A549 (cell line): ENCODE results near the gene BTBD16. TPM values are rescaled to one million over a fixed set of nuclear protein-coding genes. Genes with fewer than 3 reads are reported as not detected.

ENCODE experiments used
- ATAC-seq, 2 experiments: fragments of 200-7000 bp in 1 of 2; fragments of >200 bp in 1 of 2; cut with Nextera tagmentation in 1 of 2; cut with Tn5 transposase in 1 of 2; 3 replicates each; pipeline versions ENCODE4 v1.8.0 to v1.9.1; 2018 to 2020; ENCODE audit warnings: mild to moderate bottlenecking in 1 of 2, moderate library complexity in 1 of 2
- CTCF ChIA-PET: fragments of 300-600 bp; sonication (Branson Sonifier 250); formaldehyde crosslinking; extraction: SDS; loops from one replicate; lab custom pipeline; 2021; ENCODE audit warnings: antibody characterized with exemption, inconsistent platforms; lab: Yijun Ruan, JAX
- POLR2A ChIA-PET: fragments of 350-600 bp; formaldehyde crosslinking; extraction: SDS; loops from one replicate; lab custom pipeline; 2021; ENCODE audit warnings: antibody characterized with exemption, inconsistent platforms; lab: Yijun Ruan, JAX
- DNase-seq, 2 experiments: peaks; one replicate each; pipeline versions ENCODE4 v3.0.0 to v3.0.0-alpha.2; 2011 to 2016; ENCODE audit warnings: low read depth in 1 of 2, low spot score in 1 of 2
- FAIRE-seq: peaks from 2 replicates; lab custom pipeline; 2011; peaks lifted over from hg19 to GRCh38; lab: Jason Lieb, UNC
- H3K27ac ChIP-seq, 2 experiments: fragments of >200 bp; sonication (Bioruptor Twin); formaldehyde crosslinking; 3 replicates each; pipeline ENCODE4 v1.5.1; 2016 to 2017
- H3K4me1 ChIP-seq: fragments of >200 bp; sonication (Bioruptor Twin); formaldehyde crosslinking; 3 replicates; pipeline ENCODE4 v1.6.1; 2016
- H3K4me2 ChIP-seq: fragments of >200 bp; sonication (Bioruptor Twin); formaldehyde crosslinking; 3 replicates; pipeline ENCODE4 v1.6.1; 2016
- H3K4me3 ChIP-seq: fragments of >200 bp; sonication (Bioruptor Twin); formaldehyde crosslinking; 3 replicates; pipeline ENCODE4 v1.5.1; 2016
- H3K9me3 ChIP-seq: fragments of >200 bp; sonication (Bioruptor Twin); formaldehyde crosslinking; 3 replicates; pipeline ENCODE4 v1.6.1; 2016
- BHLHE40 ChIP-seq: IDR thresholded peaks from 2 replicates; pipeline ENCODE4 v1.6.1; 2012; ENCODE audit warnings: low read depth, low read length, inconsistent platforms
- CBX2 ChIP-seq: fragments of 200-600 bp; sonication (generic); IDR thresholded peaks from 2 replicates; pipeline ENCODE4 v1.6.1; 2016; ENCODE audit warnings: low read depth, mild to moderate bottlenecking, borderline replicate concordance
- ELK1 ChIP-seq: fragments of 150-350 bp; IDR thresholded peaks from 2 replicates; pipeline ENCODE4 v1.6.1; 2014; ENCODE audit warnings: low read depth, mild to moderate bottlenecking, low read length
- FOXS1 ChIP-seq: fragments of 250-450 bp; sonication (Bioruptor Pico); IDR thresholded peaks from 2 replicates; pipeline ENCODE4 v1.5.0; 2020; ENCODE audit warnings: mild to moderate bottlenecking, moderate library complexity
- HDAC2 ChIP-seq: fragments of 200-600 bp; sonication (generic); IDR thresholded peaks from 2 replicates; pipeline ENCODE4 v1.6.1; 2016
- HEYL ChIP-seq: fragments of 250-450 bp; sonication (Bioruptor Pico); IDR thresholded peaks from 2 replicates; pipeline ENCODE4 v1.8.0; 2021; ENCODE audit warnings: mild to moderate bottlenecking, moderate library complexity
- HOXB5 ChIP-seq: fragments of 250-450 bp; sonication (Bioruptor Pico); IDR thresholded peaks from 2 replicates; pipeline ENCODE4 v1.5.0; 2020; ENCODE audit warnings: mild to moderate bottlenecking, moderate library complexity
- JUN ChIP-seq, 2 experiments: fragments of >200 bp; sonication (Bioruptor Twin); formaldehyde crosslinking; IDR thresholded peaks; 2 replicates in 1 of 2; 3 replicates in 1 of 2; pipeline ENCODE4 v1.6.1; 2016 to 2017
- JUNB ChIP-seq: fragments of >200 bp; sonication (Bioruptor Twin); formaldehyde crosslinking; IDR thresholded peaks from 2 replicates; pipeline ENCODE4 v1.6.1; 2016
- KDM5A ChIP-seq: fragments of 200-600 bp; sonication (generic); IDR thresholded peaks from 2 replicates; pipeline ENCODE4 v1.6.1; 2016; ENCODE audit warnings: antibody characterized with exemption, mild to moderate bottlenecking
- NR3C1 ChIP-seq: fragments of >200 bp; sonication (Bioruptor Twin); formaldehyde crosslinking; IDR thresholded peaks from 3 replicates; pipeline ENCODE4 v1.6.1; 2017
- PHF8 ChIP-seq: fragments of 200-600 bp; sonication (generic); IDR thresholded peaks from 2 replicates; pipeline ENCODE4 v1.6.1; 2016; ENCODE audit warnings: low read depth, mild to moderate bottlenecking, antibody characterized with exemption, moderate library complexity, borderline replicate concordance
- POLR2A ChIP-seq: IDR thresholded peaks from 2 replicates; pipeline ENCODE4 v1.6.1; 2012; ENCODE audit warnings: mild to moderate bottlenecking, low read length
- RAD21 ChIP-seq, 2 experiments: fragments of >200 bp in 1 of 2; sonication (Bioruptor Twin) in 1 of 2; formaldehyde crosslinking in 1 of 2; IDR thresholded peaks in 1 of 2; conservative IDR thresholded peaks in 1 of 2; 2 replicates in 1 of 2; 3 replicates in 1 of 2; pipeline ENCODE4 v1.6.1; 2012 to 2018; ENCODE audit warnings: inconsistent platforms in 1 of 2
- RARB ChIP-seq: fragments of 250-450 bp; sonication (Bioruptor Pico); IDR thresholded peaks from 2 replicates; pipeline ENCODE4 v1.8.0; 2021; ENCODE audit warnings: mild to moderate bottlenecking, moderate library complexity
- RNF2 ChIP-seq: fragments of 200-600 bp; sonication (generic); IDR thresholded peaks from 2 replicates; pipeline ENCODE4 v1.6.1; 2016; ENCODE audit warnings: low read depth, mild to moderate bottlenecking, antibody characterized with exemption, moderate library complexity, borderline replicate concordance
- SMC3 ChIP-seq: fragments of >200 bp; sonication (Bioruptor Twin); formaldehyde crosslinking; IDR thresholded peaks from 3 replicates; pipeline ENCODE4 v1.6.1; 2018; ENCODE audit warnings: inconsistent platforms
- ZFP36 ChIP-seq: fragments of 450-650 bp; IDR thresholded peaks from 2 replicates; pipeline ENCODE4 v1.6.1; 2014; ENCODE audit warnings: borderline replicate concordance; ENCODE audit not compliant: partially characterized antibody
- whole genome bisulfite sequencing: methylation state at CpG from one replicate; pipeline ENCODE4 v1.1.6; 2017; ENCODE audit errors: missing lambda C conversion rate; 5-methylcytosine and 5-hydroxymethylcytosine counted together
- polyA plus RNA-seq, 4 experiments: library from polyadenylated mRNA; depleted of rRNA in 3 of 4; stranded (reverse); fragments of >200 nt; fragmentation: RNase III in 1 of 4; extraction: RNeasy Plus Mini Kit Qiagen cat#74134 plus additional on column Dnase treatment in 1 of 4; gene quantifications; 2 replicates in 3 of 4; 3 replicates in 1 of 4; pipeline ENCODE4 v1.2.3, GENCODE V29; 2011 to 2017
- TF ChIP-seq, protein P1 (sequence below): IDR thresholded peaks from 2 replicates; pipeline ENCODE4 v1.6.1; 2012
- TF ChIP-seq, protein P2 (sequence below): fragments of >200 bp; sonication (Bioruptor Twin); formaldehyde crosslinking; IDR thresholded peaks from 3 replicates; pipeline ENCODE4 v1.5.1; 2016

The BTBD16 gene
- polyA plus RNA-seq, 2 of the 4 experiments (the other 2 are of a cell fraction): 0.32 to 2.1 TPM

DNA sequence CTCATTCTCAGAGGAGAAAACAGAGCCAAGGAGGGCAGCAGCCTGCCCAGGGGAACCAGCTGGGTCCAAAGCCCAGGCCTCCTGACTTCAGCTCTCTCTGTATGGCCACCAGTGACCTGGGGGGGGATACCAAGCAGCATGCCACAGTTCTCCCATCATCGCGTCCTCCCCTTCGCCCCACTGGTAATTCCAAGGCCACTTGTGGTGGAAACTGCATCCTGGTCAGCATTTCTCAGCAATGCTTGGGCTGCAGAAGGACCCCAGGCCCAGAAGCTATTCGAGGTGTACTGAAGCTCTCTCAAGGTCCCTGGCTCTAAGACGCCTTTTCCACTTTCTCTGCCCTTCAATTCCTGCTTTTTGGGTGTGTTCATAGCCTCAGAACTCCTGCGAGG lies 27.1 kb downstream of the BTBD16 start:
- no peak for DNase-seq
- Histone ChIP-seq H3K27ac (no peak overlapping the region; a peak in 2 of 6 replicates), H3K4me1 (peaks cover 29% of the 10 kb centered on the region), H3K4me3 (no peak overlapping the region)
- CTCF ChIA-PET: interaction anchor here (0.6 to 7.6 kb wide), 39 partner anchors 9 to 406 kb away, joined by 3 to 145 read pairs (median 8); partner anchors contain the start of genes ARMS2, BTBD16 and PLEKHA1
- WGBS: 63% methylated on average over 6 of the region's 6 CpGs
- FAIRE-seq: no peak
- ATAC-seq: peak in 1 of 2 experiments; percentile 2; a peak in 1 of 6 replicates
- TF ChIP-seq BHLHE40: no peak
- no peak for TF ChIP-seq ELK1
- no peak for TF ChIP-seq FOXS1
- TF ChIP-seq POLR2A: no peak
- TF ChIP-seq ZFP36: no peak
- no peak for TF ChIP-seq NR3C1
- no peak for TF ChIP-seq HDAC2
- TF ChIP-seq RARB (CRISPR knock-in tag): no peak
- TF ChIP-seq PHF8: no peak
- no peak for TF ChIP-seq HEYL
- TF ChIP-seq, all 56 proteins: peak for 0
- H3K4me2 ChIP-seq: peak overlapping the region; percentile 82; the same call in 1 of the 3 replicates
- POLR2A ChIA-PET: interaction anchor here (0.7 to 1.5 kb wide), 4 partner anchors 10 to 267 kb away, joined by 3 to 5 read pairs (median 3); partner anchors contain the start of gene PLEKHA1
- H3K9me3 ChIP-seq: no peaks in the 10 kb centered on the region

DNA sequence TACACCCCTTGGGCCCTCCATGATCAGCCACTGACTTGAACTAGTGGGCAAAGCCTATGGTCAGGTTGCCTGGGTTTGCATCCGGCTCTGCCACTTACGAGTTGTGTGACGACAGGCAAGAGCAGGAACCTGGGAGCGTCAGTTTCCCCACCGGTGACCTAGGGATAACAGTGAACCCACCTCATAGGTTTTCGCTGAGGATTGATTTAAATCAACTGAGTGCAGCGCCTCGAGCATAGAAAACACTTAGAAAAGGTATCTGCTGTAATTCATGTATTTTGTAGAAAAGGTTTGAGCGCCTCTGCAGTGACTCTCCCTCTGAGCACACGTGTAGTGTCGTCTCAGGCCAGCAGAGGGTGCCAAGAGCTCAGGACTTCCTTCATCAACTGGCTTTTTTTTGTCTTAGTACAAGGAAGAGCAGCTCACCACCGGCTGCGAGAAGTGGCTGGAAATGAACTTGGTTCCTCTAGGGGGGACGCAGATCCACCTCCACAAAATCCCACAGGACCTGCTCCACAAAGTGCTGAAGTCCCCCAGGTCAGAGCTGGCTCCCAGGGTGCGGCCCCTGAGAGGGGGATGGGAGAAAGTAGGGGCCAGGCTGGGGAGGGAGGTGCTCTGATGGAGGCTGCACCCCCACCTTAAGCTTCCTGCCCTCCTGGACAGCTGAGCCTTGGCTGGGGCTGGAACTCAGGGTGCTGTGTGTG lies 27.7 kb downstream of the BTBD16 start:
- TF ChIP-seq CBX2: no peak
- no peak for TF ChIP-seq RNF2
- TF ChIP-seq, protein P1, sequence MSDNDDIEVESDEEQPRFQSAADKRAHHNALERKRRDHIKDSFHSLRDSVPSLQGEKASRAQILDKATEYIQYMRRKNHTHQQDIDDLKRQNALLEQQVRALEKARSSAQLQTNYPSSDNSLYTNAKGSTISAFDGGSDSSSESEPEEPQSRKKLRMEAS: peak; percentile 28; the same call in 1 of the 2 replicates
- TF ChIP-seq, protein P2, sequence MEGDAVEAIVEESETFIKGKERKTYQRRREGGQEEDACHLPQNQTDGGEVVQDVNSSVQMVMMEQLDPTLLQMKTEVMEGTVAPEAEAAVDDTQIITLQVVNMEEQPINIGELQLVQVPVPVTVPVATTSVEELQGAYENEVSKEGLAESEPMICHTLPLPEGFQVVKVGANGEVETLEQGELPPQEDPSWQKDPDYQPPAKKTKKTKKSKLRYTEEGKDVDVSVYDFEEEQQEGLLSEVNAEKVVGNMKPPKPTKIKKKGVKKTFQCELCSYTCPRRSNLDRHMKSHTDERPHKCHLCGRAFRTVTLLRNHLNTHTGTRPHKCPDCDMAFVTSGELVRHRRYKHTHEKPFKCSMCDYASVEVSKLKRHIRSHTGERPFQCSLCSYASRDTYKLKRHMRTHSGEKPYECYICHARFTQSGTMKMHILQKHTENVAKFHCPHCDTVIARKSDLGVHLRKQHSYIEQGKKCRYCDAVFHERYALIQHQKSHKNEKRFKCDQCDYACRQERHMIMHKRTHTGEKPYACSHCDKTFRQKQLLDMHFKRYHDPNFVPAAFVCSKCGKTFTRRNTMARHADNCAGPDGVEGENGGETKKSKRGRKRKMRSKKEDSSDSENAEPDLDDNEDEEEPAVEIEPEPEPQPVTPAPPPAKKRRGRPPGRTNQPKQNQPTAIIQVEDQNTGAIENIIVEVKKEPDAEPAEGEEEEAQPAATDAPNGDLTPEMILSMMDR: peak; percentile 96
- 0 out of 5 replicates have a peak, but pooled peaks of 1 of the 2 experiments have one; percentile 23 for TF ChIP-seq JUN (IDR thresholded peaks at IDR 0.05)
- no peak for TF ChIP-seq RARB (CRISPR knock-in tag)
- TF ChIP-seq HDAC2: no peak
- TF ChIP-seq HOXB5 (CRISPR knock-in tag): no peak
- peak; percentile 99 for TF ChIP-seq RAD21 (conservative IDR thresholded peaks at IDR 0.05 in 1 of 2, IDR thresholded peaks at IDR 0.05 in 1 of 2)
- no peak for TF ChIP-seq KDM5A
- TF ChIP-seq POLR2A: no peak
- TF ChIP-seq SMC3: peak; percentile 99
- no peak for TF ChIP-seq NR3C1
- TF ChIP-seq PHF8: no peak
- TF ChIP-seq JUNB: no peak
- Histone ChIP-seq H3K27ac (peak overlapping the region; percentile 88 to 92), H3K9me3 (no peaks in the 10 kb centered on the region), H3K4me2 (peak overlapping the region; percentile 82), H3K4me3 (peak overlapping the region; percentile 32; the same call in 2 of the 3 replicates), H3K4me1 (peaks cover 23% of the 10 kb centered on the region)
- ATAC-seq (peak; percentile 82 to 93), FAIRE-seq (peak; percentile 74), DNase-seq (peak; percentile 80 to 89)
- 22% methylated on average over 13 of the region's 15 CpGs for WGBS
- POLR2A ChIA-PET: interaction anchor here (0.7 to 1.5 kb wide), 4 partner anchors 9 to 267 kb away, joined by 3 to 5 read pairs (median 3); partner anchors contain the start of gene PLEKHA1
- CTCF ChIA-PET: interaction anchor here (0.6 to 7.6 kb wide), 61 partner anchors 8 to 454 kb away, joined by 3 to 145 read pairs (median 5); partner anchors contain the start of genes ARMS2, BTBD16 and PLEKHA1
